GM12875 (cell line): Measurements from ENCODE around the gene ENPP3.

Source experiments
- H3K4me3 ChIP-seq: one replicate; pipeline ENCODE4 v1.5.1; 2011; ENCODE audit warnings: low read depth, low read length, control low read depth
- CTCF ChIP-seq: IDR thresholded peaks from 2 replicates; pipeline ENCODE4 v1.5.1; 2011; ENCODE audit warnings: low read depth, mild to moderate bottlenecking, control low read depth, inconsistent platforms, low read length, moderate library complexity, borderline replicate concordance; ENCODE audit not compliant: insufficient read depth

ENPP3 gene

DNA sequence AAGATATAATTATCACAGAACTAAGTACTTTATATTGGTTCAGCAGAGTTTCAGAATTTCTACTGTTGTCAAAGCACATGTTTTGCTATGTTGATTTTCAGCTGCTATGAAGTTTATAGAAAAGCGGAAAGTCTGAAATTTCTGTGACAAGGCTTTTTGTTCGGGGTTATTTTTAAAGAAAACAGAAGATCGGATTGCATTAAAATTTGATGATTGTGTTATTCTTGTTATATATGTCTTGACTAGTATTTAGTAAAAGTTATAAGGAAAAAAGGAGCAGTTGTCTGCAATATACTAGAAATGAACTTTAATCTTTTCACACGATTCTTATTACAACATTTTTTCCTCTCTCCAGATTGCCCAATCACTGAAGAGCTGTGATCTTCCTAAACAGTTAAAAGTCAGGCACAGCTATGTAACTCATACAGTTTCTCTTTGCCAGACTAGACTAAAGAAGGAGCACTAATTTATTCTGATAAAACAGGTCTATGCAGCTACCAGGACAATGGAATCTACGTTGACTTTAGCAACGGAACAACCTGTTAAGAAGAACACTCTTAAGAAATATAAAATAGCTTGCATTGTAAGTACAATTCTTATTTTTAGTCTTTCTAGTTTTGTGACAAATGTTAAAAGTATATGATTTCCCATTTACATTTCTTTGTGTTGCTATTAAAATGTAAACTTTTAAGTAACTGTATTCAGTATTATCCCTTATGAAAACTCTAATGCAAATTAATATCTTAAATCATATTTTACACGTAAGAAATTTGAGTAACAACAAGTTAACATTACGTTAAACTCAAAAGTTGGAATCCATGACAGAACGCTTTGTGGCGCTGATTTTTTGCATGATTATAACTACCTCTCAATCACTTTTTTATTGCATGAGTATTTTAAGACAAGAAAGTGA is at the start of gene ENPP3:
ENPP3 (plus strand) TSS at position 423 of the 913 bp plus-strand sequence; CDS start at position 506, 83 bp downstream.
- H3K4me3 ChIP-seq, result no peak within 1 kb of the TSS
- no peak for TF ChIP-seq CTCF

- TF ChIP-seq CTCF, result no peak
Observed at GRCh38 chr6:131587909-131588308, 49.2 kb upstream of the ENPP3 start.

DNA sequence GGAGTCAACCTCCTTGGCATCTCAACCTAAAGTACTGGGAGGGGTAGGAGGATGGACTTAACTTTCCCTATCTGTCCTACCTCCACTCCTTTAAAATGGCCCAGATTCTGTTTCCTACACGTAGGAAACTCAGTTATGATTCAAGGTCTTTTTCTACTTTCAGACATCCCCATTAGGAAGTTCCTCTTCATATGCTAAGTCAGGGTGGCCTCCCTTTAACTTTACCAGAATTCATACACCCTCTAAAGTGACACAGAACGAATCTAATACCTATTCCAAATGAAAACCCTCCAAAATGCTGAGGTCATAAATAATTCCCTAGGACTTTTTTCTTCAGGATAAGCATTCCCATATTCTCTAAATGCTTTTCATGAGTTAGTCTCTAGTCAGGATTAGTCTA is 48.5 kb upstream of the ENPP3 start:
- TF ChIP-seq CTCF, result no peak
- H3K4me3 ChIP-seq, result no peak overlapping the region

More at GRCh38 chr6:131587909-131588308, 49.2 kb upstream of the ENPP3 start:
- no peak overlapping the region for H3K4me3 ChIP-seq

DNA sequence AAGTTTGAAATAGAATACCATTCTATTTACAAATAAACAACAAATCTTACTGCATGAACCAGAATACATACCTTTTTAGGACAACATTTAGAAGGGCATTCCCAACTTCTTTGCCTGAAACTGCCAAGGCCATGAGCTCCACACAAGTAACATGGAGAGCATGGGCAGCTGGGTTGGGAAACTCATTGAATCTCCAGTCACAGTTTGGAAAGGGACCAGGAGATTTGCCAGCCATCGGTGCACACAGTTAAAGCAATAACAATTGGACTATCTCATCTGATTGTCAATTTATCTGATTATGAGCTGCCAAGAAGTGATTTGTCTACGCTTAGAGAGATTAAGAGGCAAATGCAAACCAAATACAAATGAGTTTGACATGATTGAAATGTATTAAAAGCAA is 44.2 kb upstream of the ENPP3 start:
- no peak overlapping the region for H3K4me3 ChIP-seq
- TF ChIP-seq CTCF, result no peak

DNA sequence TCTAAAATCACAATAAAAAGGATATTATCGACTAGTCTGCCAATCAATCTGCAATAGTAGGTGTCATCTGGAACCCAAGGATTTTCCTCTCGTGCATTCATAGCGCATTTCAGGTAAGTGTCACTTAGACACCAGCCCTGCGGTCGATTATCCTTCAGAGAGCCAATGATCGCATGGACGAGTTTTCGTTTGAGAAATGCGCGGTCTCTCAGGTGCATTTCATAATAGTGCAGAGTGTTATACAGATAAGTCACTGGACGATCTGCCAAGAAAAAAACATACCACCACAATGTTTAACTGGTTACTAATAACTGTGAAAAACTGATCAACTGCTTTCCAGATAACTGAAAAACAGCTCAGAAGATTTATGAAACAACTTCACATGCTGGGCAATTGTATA is 43.0 kb upstream of the ENPP3 start:
- no peak overlapping the region for H3K4me3 ChIP-seq
- TF ChIP-seq CTCF, result no peak

DNA sequence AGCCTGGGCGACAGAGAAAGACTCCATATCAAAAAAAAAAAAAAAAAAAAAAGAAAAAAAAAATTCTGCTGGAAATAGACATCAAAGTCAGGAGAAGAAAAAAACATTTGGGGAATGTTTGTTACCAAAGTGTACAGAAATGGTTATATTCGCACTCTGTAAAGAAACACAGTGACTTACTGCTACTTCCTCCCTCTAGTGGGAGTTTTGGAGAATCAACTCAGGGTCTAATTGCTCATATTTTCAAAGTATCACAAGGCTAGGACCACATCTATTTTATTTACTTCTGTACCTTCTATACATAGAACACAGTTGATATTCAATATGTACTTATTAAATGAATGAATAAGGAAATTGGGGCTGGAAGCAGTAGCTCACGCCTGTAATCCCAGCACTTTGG is 39.7 kb upstream of the ENPP3 start:
- H3K4me3 ChIP-seq, result no peak overlapping the region
- TF ChIP-seq CTCF, result no peak

DNA sequence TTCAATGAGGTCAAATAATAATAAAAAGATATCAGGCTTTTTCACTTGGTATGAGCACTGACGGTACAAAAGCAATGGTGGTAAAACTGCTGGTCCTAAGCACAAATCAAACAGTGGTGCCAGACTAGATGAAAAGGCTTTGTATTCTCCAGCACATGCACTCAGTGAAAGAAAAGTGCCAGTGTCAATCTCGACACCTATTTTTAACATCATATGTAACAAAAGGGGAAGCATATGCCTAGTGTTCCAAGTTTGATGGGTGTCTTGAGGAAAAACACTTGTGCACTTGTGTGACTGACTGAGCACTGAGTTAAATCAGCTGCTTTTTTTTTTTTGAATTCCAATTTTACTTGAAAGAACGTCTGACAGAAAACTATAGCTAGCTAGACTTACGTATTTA is 36.4 kb upstream of the ENPP3 start:
- H3K4me3 ChIP-seq, result no peak overlapping the region
- no peak for TF ChIP-seq CTCF
